K562 (cell line): ENCODE measurements around the gene FAM117B. TPM values are rescaled to one million over a fixed set of nuclear protein-coding genes. Genes with fewer than 3 reads are reported as not detected.

ENCODE experiments used
- ATAC-seq: fragments of 200-7000 bp; cut with Tn5 transposase; 3 replicates; pipeline ENCODE4 v1.9.1; 2020; ENCODE audit warnings: moderate library complexity
- BruUV-seq: library from RNA; stranded (reverse); fragments of 400-500 nt; replicated peaks from 2 replicates; lab custom pipeline; 2021; lab: Mats Ljungman, UMichigan
- CTCF ChIA-PET: fragments of 300-600 bp; formaldehyde crosslinking; extraction: SDS; loops from one replicate; lab custom pipeline; 2021; ENCODE audit warnings: low intra/inter-chr PET ratio; lab: Yijun Ruan, JAX
- POLR2A ChIA-PET: fragments of 300-600, 350-650 bp; sonication (Branson Sonifier 250); formaldehyde crosslinking; extraction: SDS; loops from one replicate; lab custom pipeline; 2021; ENCODE audit warnings: antibody characterized with exemption, inconsistent platforms; lab: Yijun Ruan, JAX
- DNase-seq, 4 experiments: peaks; one replicate each; pipeline versions ENCODE4 v3.0.0 to v3.0.0-alpha.2; 2011 to 2018; ENCODE audit warnings: low spot score in 3 of 4, mixed read lengths in 3 of 4; ENCODE audit errors: extremely low read depth in 1 of 4
- FAIRE-seq: peaks from 2 replicates; lab custom pipeline; 2011; peaks lifted over from hg19 to GRCh38; lab: Jason Lieb, UNC
- H2AFZ ChIP-seq: 2 replicates; pipeline ENCODE4 v1.6.0; 2011; ENCODE audit warnings: low read depth, low read length, control low read depth, inconsistent platforms
- H3K27ac ChIP-seq: fragments of 200-600 bp; 3 replicates; pipeline ENCODE4 v1.8.0; 2011; ENCODE audit warnings: low read depth, mild to moderate bottlenecking, control low read depth, inconsistent platforms, low read length, moderate library complexity, mixed read lengths; ENCODE audit errors: extremely low read depth
- H3K27me3 ChIP-seq, 2 experiments: fragments of 300-600 bp in 1 of 2; 2 replicates in 1 of 2; 3 replicates in 1 of 2; pipeline versions ENCODE4 v1.6.0 to v1.8.0; 2011; ENCODE audit warnings: inconsistent platforms in 2 of 2, low read length in 2 of 2, mild to moderate bottlenecking in 1 of 2, mixed read lengths in 1 of 2, moderate library complexity in 1 of 2; ENCODE audit not compliant: control insufficient read depth in 2 of 2, insufficient read depth in 2 of 2
- H3K36me3 ChIP-seq: fragments of 300-600 bp; 3 replicates; pipeline ENCODE4 v1.8.0; 2011; ENCODE audit warnings: mild to moderate bottlenecking, low read length, inconsistent platforms; ENCODE audit not compliant: control insufficient read depth, insufficient read depth
- H3K4me1 ChIP-seq, 2 experiments: fragments of 200-600 bp in 1 of 2; replicated peaks in 1 of 2; 2 replicates in 1 of 2; 3 replicates in 1 of 2; pipeline versions ENCODE4 v1.5.1 to v1.8.0; 2011; ENCODE audit warnings: inconsistent platforms in 2 of 2, low read length in 2 of 2, mild to moderate bottlenecking in 1 of 2, mixed read lengths in 1 of 2, moderate library complexity in 1 of 2; ENCODE audit not compliant: control insufficient read depth in 2 of 2, insufficient read depth in 2 of 2
- H3K4me2 ChIP-seq: 2 replicates; pipeline ENCODE4 v1.6.1; 2011; ENCODE audit warnings: low read length, control low read depth, inconsistent platforms, mixed read lengths; ENCODE audit not compliant: insufficient read depth
- H3K4me3 ChIP-seq: fragments of 200-600 bp; sonication (generic), shearing (Covaris generic); 2 replicates; pipeline ENCODE4 v1.5.1; 2016; ENCODE audit warnings: control low read depth, inconsistent platforms
- H3K79me2 ChIP-seq: fragments of 200-600 bp; 3 replicates; pipeline ENCODE4 v1.8.0; 2011; ENCODE audit warnings: low read length, inconsistent platforms; ENCODE audit not compliant: control insufficient read depth, insufficient read depth
- H3K9ac ChIP-seq, 2 experiments: 2 replicates each; pipeline versions ENCODE4 v1.6.0 to v1.6.1; 2011; ENCODE audit warnings: low read depth in 2 of 2, low read length in 2 of 2, control low read depth in 1 of 2, inconsistent platforms in 1 of 2, mild to moderate bottlenecking in 1 of 2, mixed read lengths in 1 of 2; ENCODE audit not compliant: insufficient read depth in 1 of 2
- H3K9me1 ChIP-seq: one replicate; pipeline ENCODE4 v1.6.0; 2011; ENCODE audit warnings: inconsistent platforms, mild to moderate bottlenecking, low read length, moderate library complexity; ENCODE audit not compliant: control insufficient read depth, insufficient read depth
- H3K9me3 ChIP-seq: replicated peaks from 2 replicates; pipeline ENCODE4 v1.5.1; 2011; ENCODE audit warnings: low read depth, low read length, inconsistent platforms; ENCODE audit not compliant: control insufficient read depth, insufficient read depth
- H4K20me1 ChIP-seq: replicated peaks from 2 replicates; pipeline ENCODE4 v1.6.1; 2011; ENCODE audit warnings: low read length, inconsistent platforms, mixed read lengths; ENCODE audit not compliant: control insufficient read depth, insufficient read depth
- ARNT ChIP-seq, 2 experiments: fragments of 450-650 bp; IDR thresholded peaks; 2 replicates each; pipeline ENCODE4 v1.6.1; 2016; ENCODE audit warnings: mild to moderate bottlenecking in 1 of 2
- BDP1 ChIP-seq: IDR thresholded peaks from 3 replicates; pipeline ENCODE4 v1.6.1; 2011; ENCODE audit not compliant: insufficient read length, insufficient read depth
- BHLHE40 ChIP-seq: IDR thresholded peaks from 2 replicates; pipeline ENCODE4 v1.6.1; 2011; ENCODE audit warnings: low read length, improper control_type of control experiment
- CEBPB ChIP-seq: fragments of 450-650 bp; IDR thresholded peaks from 2 replicates; pipeline ENCODE4 v1.6.1; 2016; ENCODE audit warnings: missing genetic modification characterization, missing compliant biosample characterization
- HDAC3 ChIP-seq: fragments of 450-650 bp; IDR thresholded peaks from 2 replicates; pipeline ENCODE4 v1.6.1; 2018; ENCODE audit warnings: borderline replicate concordance, mild to moderate bottlenecking, moderate library complexity; ENCODE audit not compliant: partially characterized antibody
- HEY1 ChIP-seq: fragments of 250-450 bp; sonication (Bioruptor Pico); IDR thresholded peaks from 2 replicates; pipeline ENCODE4 v1.5.0; 2020; ENCODE audit warnings: mild to moderate bottlenecking, moderate library complexity, borderline replicate concordance
- PTRF ChIP-seq: fragments of 450-650 bp; IDR thresholded peaks from 2 replicates; pipeline ENCODE4 v1.6.1; 2016; ENCODE audit warnings: mild to moderate bottlenecking, missing genetic modification characterization, missing compliant biosample characterization
- SAP30 ChIP-seq: fragments of 200-600 bp; sonication (generic); IDR thresholded peaks from 2 replicates; pipeline ENCODE4 v1.6.1; 2012; ENCODE audit warnings: borderline replicate concordance, low read depth, mild to moderate bottlenecking, moderate library complexity, low read length, control low read depth, inconsistent platforms; ENCODE audit not compliant: insufficient read depth, poor library complexity, severe bottlenecking
- TAF9B ChIP-seq: fragments of 450-650 bp; IDR thresholded peaks from 2 replicates; pipeline ENCODE4 v1.6.1; 2018; ENCODE audit warnings: mild to moderate bottlenecking; ENCODE audit not compliant: partially characterized antibody
- ZNF134 ChIP-seq: fragments of 250-450 bp; sonication (Bioruptor Pico); conservative IDR thresholded peaks from 2 replicates; pipeline ENCODE4 v1.4.0; 2020
- ZNF41 ChIP-seq: fragments of 250-450 bp; sonication (Bioruptor Pico); conservative IDR thresholded peaks from 2 replicates; pipeline ENCODE4 v1.4.0; 2020; ENCODE audit warnings: mild to moderate bottlenecking
- WGBS: fragments of 100-300 bp; shearing (Covaris generic); methylation state at CpG from one replicate; pipeline ENCODE4 v1.1.6; 2016; ENCODE audit warnings: low coverage, mixed read lengths; ENCODE audit not compliant: insufficient coverage; ENCODE audit errors: missing lambda C conversion rate; 5-methylcytosine and 5-hydroxymethylcytosine counted together
- in situ Hi-C: fragments of 300-500 bp; cut with MboI; formaldehyde crosslinking; loops from 4 replicates; pipeline ENCODE4 v1.15.0; 2018; ENCODE audit warnings: inconsistent platforms, mixed read lengths
- intact Hi-C: fragments of 100-400 bp; cut with micrococcal nuclease; formaldehyde crosslinking; loops from 2 replicates; pipeline ENCODE4 v1.14.2; 2022
- polyA plus RNA-seq, 8 experiments: library from polyadenylated mRNA; depleted of rRNA in 4 of 8; stranded (reverse) in 5 of 8; unstranded in 3 of 8; fragments of >200 nt; fragmentation: Nextera tagmentation in 2 of 8; fragmentation: Illumina TruSeq in 1 of 8; extraction: Ambion mirVana in 2 of 8; extraction: Trizol in 1 of 8; gene quantifications; 2 replicates each; pipeline versions ENCODE4 v1.2.1 to v1.2.3, GENCODE V29; 2011 to 2014; ENCODE audit warnings: inconsistent platforms in 1 of 8, missing spikeins in 1 of 8
- total RNA-seq, 7 experiments: library from RNA; depleted of rRNA in 6 of 7; stranded (reverse); fragments of >200 nt in 6 of 7; fragmentation: Illumina TruSeq in 2 of 7; extraction: Trizol in 2 of 7; gene quantifications; 2 replicates each; pipeline versions ENCODE4 v1.2.1 to v1.2.3, GENCODE V29; 2011 to 2021; ENCODE audit warnings: low replicate concordance in 1 of 7
- TF ChIP-seq, protein P1 (sequence below): fragments of 450-650 bp; IDR thresholded peaks from 2 replicates; pipeline ENCODE4 v1.6.1; 2016; ENCODE audit warnings: mild to moderate bottlenecking

Gene FAM117B
- total and polyA plus RNA-seq, 9 of the 15 experiments (the other 6 are each of a cell fraction or from before 2014, with no cell fraction given): 1.6 to 5.2 (median 2.6) TPM

DNA sequence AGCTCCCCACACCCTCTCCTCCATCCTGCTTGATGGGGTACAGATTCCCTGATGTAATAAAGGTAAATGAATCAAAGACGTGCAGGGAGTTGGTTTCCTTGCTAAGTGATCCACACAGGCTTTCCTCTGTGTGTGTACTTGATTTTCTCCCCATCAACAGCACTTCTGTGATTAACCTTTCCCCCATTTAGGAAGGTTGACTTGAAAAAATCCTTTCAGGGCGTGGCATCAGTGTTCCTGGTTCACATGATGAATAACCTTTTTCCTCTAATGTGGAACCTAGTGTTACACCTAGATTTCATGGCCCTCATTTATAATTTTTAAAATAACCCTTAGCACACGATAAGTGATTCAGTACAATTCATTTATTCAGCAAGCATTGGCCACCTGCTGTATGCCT lies 121.8 kb downstream of the FAM117B start:
- POLR2A ChIA-PET: no interaction called here
- no peaks in the 10 kb centered on the region for H3K4me1 ChIP-seq
- peaks cover 19% of the 10 kb centered on the region for H3K36me3 ChIP-seq
- CTCF ChIA-PET: no interaction called here
- intact Hi-C loops: loop anchor here (10.0 kb wide), 1 partner anchor 122 kb away; the partner anchor contains the start of gene FAM117B
- H3K4me3 ChIP-seq: no peak overlapping the region
- ATAC-seq: no peak
- H3K27ac ChIP-seq: no peak overlapping the region
- in situ Hi-C loops: no loop called here
- TF ChIP-seq BHLHE40 (no peak), SAP30 (no peak), ARNT (IDR thresholded peaks at IDR 0.05) (no peak), HDAC3 (no peak), BDP1 (no peak), TAF9B (no peak), PTRF (no peak), ZNF134 (CRISPR knock-in tag) (no peak), ZNF41 (CRISPR knock-in tag) (no peak), HEY1 (CRISPR knock-in tag) (no peak), CEBPB (tag) (no peak)
- TF ChIP-seq, protein P1, sequence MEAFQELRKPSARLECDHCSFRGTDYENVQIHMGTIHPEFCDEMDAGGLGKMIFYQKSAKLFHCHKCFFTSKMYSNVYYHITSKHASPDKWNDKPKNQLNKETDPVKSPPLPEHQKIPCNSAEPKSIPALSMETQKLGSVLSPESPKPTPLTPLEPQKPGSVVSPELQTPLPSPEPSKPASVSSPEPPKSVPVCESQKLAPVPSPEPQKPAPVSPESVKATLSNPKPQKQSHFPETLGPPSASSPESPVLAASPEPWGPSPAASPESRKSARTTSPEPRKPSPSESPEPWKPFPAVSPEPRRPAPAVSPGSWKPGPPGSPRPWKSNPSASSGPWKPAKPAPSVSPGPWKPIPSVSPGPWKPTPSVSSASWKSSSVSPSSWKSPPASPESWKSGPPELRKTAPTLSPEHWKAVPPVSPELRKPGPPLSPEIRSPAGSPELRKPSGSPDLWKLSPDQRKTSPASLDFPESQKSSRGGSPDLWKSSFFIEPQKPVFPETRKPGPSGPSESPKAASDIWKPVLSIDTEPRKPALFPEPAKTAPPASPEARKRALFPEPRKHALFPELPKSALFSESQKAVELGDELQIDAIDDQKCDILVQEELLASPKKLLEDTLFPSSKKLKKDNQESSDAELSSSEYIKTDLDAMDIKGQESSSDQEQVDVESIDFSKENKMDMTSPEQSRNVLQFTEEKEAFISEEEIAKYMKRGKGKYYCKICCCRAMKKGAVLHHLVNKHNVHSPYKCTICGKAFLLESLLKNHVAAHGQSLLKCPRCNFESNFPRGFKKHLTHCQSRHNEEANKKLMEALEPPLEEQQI: no peak
- no peak for FAIRE-seq
- H4K20me1 ChIP-seq: no peaks in the 10 kb centered on the region
- H3K27me3 ChIP-seq: no peaks in the 10 kb centered on the region
- no peaks in the 10 kb centered on the region for H3K9me1 ChIP-seq
- WGBS: 82% methylated on average over 3 of the region's 3 CpGs
- no peaks in the 10 kb centered on the region for H3K79me2 ChIP-seq
- no TSS peak for BruUV-seq
- no peak overlapping the region for H2AFZ ChIP-seq
- H3K4me2 ChIP-seq: no peak overlapping the region
- DNase-seq: no peak
- no peaks in the 10 kb centered on the region for H3K9me3 ChIP-seq
- no peak overlapping the region for H3K9ac ChIP-seq
